ENCODE measurements around the gene FBN1.

- TF ChIP-seq POLR2A (IDR thresholded peaks at IDR 0.05; ENCODE audit: low read length) (no peak), GATA1 (IDR thresholded peaks at IDR 0.05; ENCODE audit: low read depth, low read length) (no peak)
These were observed 97.1 kb downstream of the FBN1 start for GRCh38 chr15:48548455-48548854.
